Vagina (tissue), 2 donors: ENCODE data around the gene SLC43A1. TPM values are rescaled to one million over a fixed set of nuclear protein-coding genes. Genes with fewer than 3 reads are reported as not detected.

Source experiments
- DNase-seq, 2 donors: peaks; one replicate each; pipeline ENCODE4 v3.0.0-alpha.2; 2017; ENCODE audit errors: extremely low spot score in 2 of 2
- H3K27ac ChIP-seq: fragments of 200-600 bp; sonication (generic); one replicate; pipeline ENCODE4 v1.5.1; 2019
- H3K27me3 ChIP-seq: fragments of 200-600 bp; sonication (generic); one replicate; pipeline ENCODE4 v1.5.1; 2019
- H3K36me3 ChIP-seq, 2 donors: fragments of 200-600 bp; sonication (generic); one replicate each; pipeline ENCODE4 v1.5.1; 2017 to 2019
- H3K4me1 ChIP-seq: fragments of 200-600 bp; sonication (generic); one replicate; pipeline ENCODE4 v1.5.1; 2019
- H3K4me3 ChIP-seq, 2 donors: fragments of 200-600 bp; sonication (generic); 1 replicate in 1 of 2; 2 replicates in 1 of 2; pipeline ENCODE4 v1.5.1; 2016 to 2019
- H3K9me3 ChIP-seq: fragments of 200-600 bp; sonication (generic); one replicate; pipeline ENCODE4 v1.5.1; 2019
- POLR2A ChIP-seq, 2 donors: fragments of 450-650 bp; IDR thresholded peaks; one replicate each; pipeline ENCODE4 v1.6.1; 2017; ENCODE audit warnings: antibody characterized with exemption in 2 of 2, mild to moderate bottlenecking in 2 of 2, moderate library complexity in 2 of 2
- POLR2AphosphoS5 ChIP-seq, 2 donors: sonication (generic); formaldehyde crosslinking; IDR thresholded peaks; one replicate each; pipeline ENCODE4 v1.9.0; 2017; ENCODE audit warnings: antibody characterized with exemption in 2 of 2, mild to moderate bottlenecking in 2 of 2, low read depth in 1 of 2; ENCODE audit not compliant: insufficient read depth in 1 of 2
- intact Hi-C: fragments of 100-400 bp; cut with DNase I; formaldehyde crosslinking; loops from one replicate; pipeline ENCODE4 v1.15.1; 2023
- total RNA-seq: library from RNA; depleted of rRNA; stranded (reverse); fragments of >200 nt; gene quantifications from one replicate; pipeline ENCODE4 v1.2.3, GENCODE V29; 2016
- TF ChIP-seq, protein P1 (sequence below), 3 experiments: fragments of 450-650 bp in 2 of 3; fragments of 200-600 bp in 1 of 3; sonication (generic) in 1 of 3; IDR thresholded peaks; one replicate each; pipeline ENCODE4 v1.5.1; 2017 to 2019; ENCODE audit warnings: antibody characterized with exemption in 3 of 3, mild to moderate bottlenecking in 2 of 3, moderate library complexity in 2 of 3

Gene SLC43A1
- 22.6 TPM for total RNA-seq

DNA sequence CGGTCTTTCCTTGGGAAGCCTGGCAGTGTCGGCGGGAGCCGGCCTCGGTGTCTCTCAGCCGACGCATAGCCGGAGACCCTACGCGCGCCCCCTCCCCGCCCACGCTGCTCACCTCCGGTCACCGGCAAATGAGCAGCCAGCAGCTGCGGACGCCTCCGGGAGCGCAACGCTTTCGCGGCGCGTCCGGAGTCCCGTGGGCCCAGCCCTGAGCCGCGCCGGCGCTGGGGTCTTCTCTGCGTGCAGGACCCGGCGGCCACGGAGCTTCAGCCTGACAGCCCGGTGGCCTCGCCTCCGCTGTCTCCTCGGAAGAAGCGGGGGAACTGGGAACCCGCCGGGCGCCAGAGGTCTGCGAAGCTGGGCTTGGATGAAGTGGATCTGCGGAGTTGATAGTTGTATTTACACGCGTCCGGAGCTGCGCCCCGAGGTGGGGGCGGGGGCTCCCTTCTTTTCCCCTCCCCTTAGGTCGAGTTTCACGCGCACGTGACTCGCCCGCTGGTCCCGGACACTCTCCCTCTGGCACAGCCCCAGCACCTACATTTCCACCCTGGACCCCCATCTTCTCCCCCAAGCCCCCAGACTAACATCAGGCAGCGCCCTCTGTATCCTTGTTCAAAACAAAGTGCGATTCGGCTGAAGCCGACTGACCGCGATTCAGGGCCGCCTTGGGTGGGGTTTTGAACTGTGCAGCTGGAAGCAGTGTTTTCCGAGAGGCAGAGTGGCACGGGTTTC, at the start of gene SLC43A1:
TSS of gene SLC43A1 (minus strand) at position 371 of the 729 bp plus-strand sequence. CDS start 1,591 bp downstream, outside the sequence.
- peaks cover 24% of the 10 kb centered on the region for H3K4me1 ChIP-seq
- peak within 1 kb of the TSS; percentile 57 for H3K27ac ChIP-seq
- no peaks in the 10 kb centered on the region for H3K36me3 ChIP-seq
- intact Hi-C loops, result no loop called here
- H3K9me3 ChIP-seq, result no peaks in the 10 kb centered on the region
- TF ChIP-seq POLR2AphosphoS5 (IDR thresholded peaks at IDR 0.05; ENCODE audit: insufficient read depth in 1 of 2, low read depth in 1 of 2), result peak; percentile 17 to 76
- TF ChIP-seq POLR2A (IDR thresholded peaks at IDR 0.05), result peak in 1 of 2 donors; percentile 9
- TF ChIP-seq, protein P1, sequence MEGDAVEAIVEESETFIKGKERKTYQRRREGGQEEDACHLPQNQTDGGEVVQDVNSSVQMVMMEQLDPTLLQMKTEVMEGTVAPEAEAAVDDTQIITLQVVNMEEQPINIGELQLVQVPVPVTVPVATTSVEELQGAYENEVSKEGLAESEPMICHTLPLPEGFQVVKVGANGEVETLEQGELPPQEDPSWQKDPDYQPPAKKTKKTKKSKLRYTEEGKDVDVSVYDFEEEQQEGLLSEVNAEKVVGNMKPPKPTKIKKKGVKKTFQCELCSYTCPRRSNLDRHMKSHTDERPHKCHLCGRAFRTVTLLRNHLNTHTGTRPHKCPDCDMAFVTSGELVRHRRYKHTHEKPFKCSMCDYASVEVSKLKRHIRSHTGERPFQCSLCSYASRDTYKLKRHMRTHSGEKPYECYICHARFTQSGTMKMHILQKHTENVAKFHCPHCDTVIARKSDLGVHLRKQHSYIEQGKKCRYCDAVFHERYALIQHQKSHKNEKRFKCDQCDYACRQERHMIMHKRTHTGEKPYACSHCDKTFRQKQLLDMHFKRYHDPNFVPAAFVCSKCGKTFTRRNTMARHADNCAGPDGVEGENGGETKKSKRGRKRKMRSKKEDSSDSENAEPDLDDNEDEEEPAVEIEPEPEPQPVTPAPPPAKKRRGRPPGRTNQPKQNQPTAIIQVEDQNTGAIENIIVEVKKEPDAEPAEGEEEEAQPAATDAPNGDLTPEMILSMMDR (IDR thresholded peaks at IDR 0.05), result no peak
- H3K4me3 ChIP-seq, result peak within 1 kb of the TSS; percentile 75 to 85
- DNase-seq, result no peak
- no peaks in the 10 kb centered on the region for H3K27me3 ChIP-seq

DNA sequence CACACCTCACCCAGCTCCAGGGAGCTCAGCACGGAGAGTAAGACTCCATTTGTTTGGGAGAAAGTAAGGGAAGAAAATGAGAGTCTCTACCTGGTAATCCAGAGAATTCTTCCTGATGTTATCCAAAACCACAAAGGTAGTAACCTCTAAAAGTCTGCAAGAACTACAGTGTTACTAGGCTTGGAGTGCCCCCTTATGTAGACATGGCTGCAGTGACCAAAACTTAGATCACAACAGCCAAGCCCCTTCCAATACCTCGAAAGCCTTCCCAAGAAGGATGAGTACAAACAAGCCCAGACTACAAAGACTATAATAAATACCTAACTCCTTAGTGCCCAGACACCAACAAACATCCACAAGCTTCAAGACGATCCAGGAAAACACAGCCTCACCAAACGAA, 47.1 kb upstream of the SLC43A1 start:
- no peak for DNase-seq
- H3K27me3 ChIP-seq, result no peaks in the 10 kb centered on the region
- peaks cover 15% of the 10 kb centered on the region for H3K4me1 ChIP-seq
- no peak overlapping the region for H3K4me3 ChIP-seq
- TF ChIP-seq POLR2A (IDR thresholded peaks at IDR 0.05), result no peak
- TF ChIP-seq, protein P1 (IDR thresholded peaks at IDR 0.05), result no peak
- TF ChIP-seq POLR2AphosphoS5 (IDR thresholded peaks at IDR 0.05; ENCODE audit: insufficient read depth in 1 of 2, low read depth in 1 of 2), result no peak
- H3K27ac ChIP-seq, result no peak overlapping the region
- H3K9me3 ChIP-seq, result no peaks in the 10 kb centered on the region
- intact Hi-C loops, result no loop called here
- peaks cover 0 to 18% of the 10 kb centered on the region in 2 donors for H3K36me3 ChIP-seq

DNA sequence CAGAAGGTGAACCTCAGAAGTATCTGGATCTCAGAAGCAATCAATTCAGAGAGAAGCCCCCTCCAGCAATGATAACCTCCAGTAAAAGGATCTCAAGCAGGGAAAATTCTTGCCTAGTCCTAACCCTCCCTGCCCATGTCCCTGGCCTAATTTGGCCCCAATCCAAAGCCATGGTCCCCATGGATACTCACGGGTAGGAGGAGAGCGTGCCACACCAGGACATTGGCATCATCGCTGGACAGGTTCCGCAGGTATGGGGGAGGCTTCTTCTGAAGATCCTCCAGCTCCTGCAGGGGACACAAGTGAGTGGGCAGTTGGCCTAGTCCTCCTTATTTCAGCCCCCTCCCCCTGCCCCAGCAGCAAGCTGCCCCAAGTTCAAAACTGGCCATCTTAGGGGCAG, 44.6 kb upstream of the SLC43A1 start:
- H3K4me3 ChIP-seq, result no peak overlapping the region
- H3K4me1 ChIP-seq, result no peaks in the 10 kb centered on the region
- intact Hi-C loops, result no loop called here
- no peak for DNase-seq
- H3K9me3 ChIP-seq, result no peaks in the 10 kb centered on the region
- no peaks in the 10 kb centered on the region for H3K27me3 ChIP-seq
- H3K36me3 ChIP-seq, result peaks cover 0 to 40% of the 10 kb centered on the region in 2 donors
- no peak for TF ChIP-seq POLR2AphosphoS5 (IDR thresholded peaks at IDR 0.05; ENCODE audit: insufficient read depth in 1 of 2, low read depth in 1 of 2)
- TF ChIP-seq POLR2A (IDR thresholded peaks at IDR 0.05), result no peak
- TF ChIP-seq, protein P1 (IDR thresholded peaks at IDR 0.05), result no peak
- no peak overlapping the region for H3K27ac ChIP-seq

DNA sequence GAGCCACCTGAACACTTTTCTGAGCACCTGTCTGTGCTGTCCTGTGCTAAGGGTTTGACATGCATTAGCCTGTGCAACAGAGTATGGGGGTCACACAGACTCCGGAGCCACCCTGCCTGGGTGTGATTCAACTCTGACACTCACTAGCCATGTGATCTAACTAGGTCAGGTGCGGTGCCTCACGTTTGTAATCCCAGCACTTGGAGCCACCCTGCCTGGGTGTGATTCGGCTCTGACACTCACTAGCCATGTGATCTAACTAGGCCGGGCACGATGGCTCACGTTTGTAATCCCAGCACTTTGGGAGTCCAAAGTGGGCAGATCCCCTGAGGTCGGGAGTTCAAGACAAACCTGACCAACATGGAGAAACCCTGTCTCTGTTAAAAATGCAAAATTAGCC, 40.5 kb upstream of the SLC43A1 start:
- Histone ChIP-seq H3K4me3 (no peak overlapping the region), H3K27me3 (no peaks in the 10 kb centered on the region), H3K27ac (no peak overlapping the region), H3K36me3 (peaks cover 0 to 79% of the 10 kb centered on the region in 2 donors), H3K4me1 (no peaks in the 10 kb centered on the region), H3K9me3 (no peaks in the 10 kb centered on the region)
- DNase-seq, result no peak
- intact Hi-C loops, result no loop called here
- TF ChIP-seq, protein P1 (IDR thresholded peaks at IDR 0.05), result no peak
- TF ChIP-seq POLR2A (IDR thresholded peaks at IDR 0.05) (no peak), POLR2AphosphoS5 (IDR thresholded peaks at IDR 0.05; ENCODE audit: insufficient read depth in 1 of 2, low read depth in 1 of 2) (no peak)

DNA sequence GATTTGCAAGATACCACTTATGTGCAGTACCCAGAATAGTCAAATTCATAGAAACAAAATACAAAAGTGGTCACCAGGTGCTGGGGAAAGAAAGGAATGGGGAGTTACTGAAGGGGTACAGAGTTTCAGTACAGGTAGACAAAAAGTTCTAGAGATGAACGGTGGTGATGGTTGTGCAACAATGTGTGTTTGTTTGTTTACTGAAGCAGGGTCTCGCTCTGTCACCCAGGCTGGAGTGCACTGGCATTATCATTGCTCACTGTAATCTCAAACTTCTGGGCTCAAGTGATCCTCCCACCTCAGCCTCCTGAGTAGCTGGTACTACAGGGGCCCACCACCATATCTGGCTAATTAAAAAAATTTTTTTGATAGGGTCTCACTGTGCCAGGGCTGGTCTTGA, 39.9 kb upstream of the SLC43A1 start:
- Histone ChIP-seq H3K4me1 (no peaks in the 10 kb centered on the region), H3K4me3 (no peak overlapping the region), H3K27me3 (no peaks in the 10 kb centered on the region), H3K9me3 (no peaks in the 10 kb centered on the region), H3K27ac (no peak overlapping the region), H3K36me3 (peaks cover 0 to 84% of the 10 kb centered on the region in 2 donors)
- intact Hi-C loops, result no loop called here
- DNase-seq, result no peak
- TF ChIP-seq POLR2A (IDR thresholded peaks at IDR 0.05), result no peak
- no peak for TF ChIP-seq POLR2AphosphoS5 (IDR thresholded peaks at IDR 0.05; ENCODE audit: insufficient read depth in 1 of 2, low read depth in 1 of 2)
- TF ChIP-seq, protein P1 (IDR thresholded peaks at IDR 0.05), result no peak
